ENCODE measurements around the gene PFKFB4.
A peak's percentile ranks its signal among the peaks of the same experiment; 100 is the strongest.
"Not testable (repeated sequence)": the region's sequence is repeated elsewhere in the genome, so short reads cannot be mapped to it uniquely, and the experiment has no call there.

PFKFB4 gene

GRCh38 chr3:48530701-48531100 lies 25.9 kb downstream of the PFKFB4 start:
- DNase-seq (ENCODE audit: low spot score), result not testable (repeated sequence)

- no peak for DNase-seq (ENCODE audit: low spot score)
Observed at GRCh38 chr3:48528754-48529153, 27.8 kb downstream of the PFKFB4 start.

GRCh38 chr3:48528048-48528447 lies 28.6 kb downstream of the PFKFB4 start:
- DNase-seq (ENCODE audit: low spot score), result no peak

- DNase-seq (ENCODE audit: low spot score), result no peak
Observed at GRCh38 chr3:48524970-48525369, 31.6 kb downstream of the PFKFB4 start.

GRCh38 chr3:48521635-48522034 lies 35.0 kb downstream of the PFKFB4 start:
- no peak for DNase-seq (ENCODE audit: low spot score)

- DNase-seq (ENCODE audit: low spot score), result no peak
Observed at GRCh38 chr3:48519277-48519643, 37.3 kb downstream of the PFKFB4 start.

- no peak for DNase-seq (ENCODE audit: low spot score)
Observed at GRCh38 chr3:48518638-48519276, 37.8 kb downstream of the PFKFB4 start.

- no peak for DNase-seq (ENCODE audit: low spot score)
Observed at GRCh38 chr3:48518069-48518468, 38.5 kb downstream of the PFKFB4 start.

- DNase-seq (ENCODE audit: low spot score), result no peak
Observed at GRCh38 chr3:48516571-48516970, 40.0 kb downstream of the PFKFB4 start.

GRCh38 chr3:48514431-48515227 lies 42.0 kb downstream of the PFKFB4 start:
- DNase-seq (ENCODE audit: low spot score), result no peak

GRCh38 chr3:48511551-48511950 lies 45.1 kb downstream of the PFKFB4 start:
- DNase-seq (ENCODE audit: low spot score), result no peak

GRCh38 chr3:48507256-48508061 lies 49.1 kb downstream of the PFKFB4 start:
- peak; percentile 61 for DNase-seq (ENCODE audit: low spot score)

- DNase-seq (ENCODE audit: low spot score), result no peak
Observed at GRCh38 chr3:48505968-48506504, 50.6 kb downstream of the PFKFB4 start.

- DNase-seq (ENCODE audit: low spot score), result peak; percentile 3
Observed at GRCh38 chr3:48505146-48505545, 51.5 kb downstream of the PFKFB4 start.

- DNase-seq (ENCODE audit: low spot score), result peak; percentile 76
Observed at GRCh38 chr3:48504051-48504946, 52.3 kb downstream of the PFKFB4 start, which contains the start of gene SHISA5. Gene SHISA5, minus strand, starts transcription at chr3:48504174. Its CDS starts 80 bp downstream, at chr3:48504094.

- DNase-seq (ENCODE audit: low spot score), result peak; percentile 54
Observed at GRCh38 chr3:48503401-48504050, 53.1 kb downstream of the PFKFB4 start.

GRCh38 chr3:48502728-48503168 lies 53.9 kb downstream of the PFKFB4 start:
- no peak for DNase-seq (ENCODE audit: low spot score)

GRCh38 chr3:48502121-48502520 lies 54.5 kb downstream of the PFKFB4 start:
- no peak for DNase-seq (ENCODE audit: low spot score)

GRCh38 chr3:48501196-48501595 lies 55.4 kb downstream of the PFKFB4 start:
- DNase-seq (ENCODE audit: low spot score), result no peak

GRCh38 chr3:48500656-48501055 lies 55.9 kb downstream of the PFKFB4 start:
- no peak for DNase-seq (ENCODE audit: low spot score)

GRCh38 chr3:48493203-48493501 lies 63.5 kb downstream of the PFKFB4 start:
- no peak for DNase-seq (ENCODE audit: low spot score)
